GM19452 (cell line): ENCODE measurements around the gene EP300.
A peak's percentile ranks its signal among the peaks of the same experiment; 100 is the strongest.

Source experiments
- ATAC-seq: cut with Tn5 transposase; IDR thresholded peaks from one replicate; pipeline ENCODE4 v1.9.1; 2021; ENCODE audit not compliant: unreplicated experiment

Gene EP300

GRCh38 chr22:41204066-41204465 is 111.7 kb downstream of the EP300 start:
- ATAC-seq = no peak

- peak; percentile 97 for ATAC-seq
Measured at GRCh38 chr22:41204992-41205900, 112.9 kb downstream of the EP300 start, which contains the start of gene L3MBTL2. L3MBTL2 (plus strand) TSS chr22:41205312; CDS start chr22:41205363, 51 bp downstream.

GRCh38 chr22:41206719-41207118 is 114.3 kb downstream of the EP300 start:
- no peak for ATAC-seq

- no peak for ATAC-seq
Measured at GRCh38 chr22:41215409-41215808, 123.0 kb downstream of the EP300 start.

GRCh38 chr22:41215926-41216325 is 123.5 kb downstream of the EP300 start:
- no peak for ATAC-seq

GRCh38 chr22:41216984-41217383 is 124.6 kb downstream of the EP300 start:
- no peak for ATAC-seq

- ATAC-seq = no peak
Measured at GRCh38 chr22:41217553-41218157, 125.3 kb downstream of the EP300 start.

GRCh38 chr22:41222846-41223507 is 130.6 kb downstream of the EP300 start:
- ATAC-seq = no peak

GRCh38 chr22:41223535-41223934 is 131.1 kb downstream of the EP300 start:
- no peak for ATAC-seq

GRCh38 chr22:41226723-41227655 is 134.6 kb downstream of the EP300 start:
- ATAC-seq = no peak

GRCh38 chr22:41229215-41229614 is 136.8 kb downstream of the EP300 start:
- no peak for ATAC-seq
